Measurements from ENCODE around the gene USP13.
A peak's percentile ranks its signal among the peaks of the same experiment; 100 is the strongest.

The USP13 gene

GRCh38 chr3:179801856-179802255, 149.0 kb downstream of the USP13 start:
- DNase-seq: no peak

- no peak for DNase-seq
Measured at GRCh38 chr3:179806177-179806576, 153.3 kb downstream of the USP13 start.

- DNase-seq: no peak
Measured at GRCh38 chr3:179807588-179807987, 154.7 kb downstream of the USP13 start.

GRCh38 chr3:179809639-179810038, 156.8 kb downstream of the USP13 start:
- DNase-seq: no peak

- peak; percentile 19 to 21 for DNase-seq
Measured at GRCh38 chr3:179811321-179812095, 158.7 kb downstream of the USP13 start.

GRCh38 chr3:179812096-179812382, 159.2 kb downstream of the USP13 start:
- no peak for DNase-seq

- no peak for DNase-seq
Measured at GRCh38 chr3:179819379-179819778, 166.5 kb downstream of the USP13 start.

- DNase-seq: no peak
Measured at GRCh38 chr3:179822296-179822695, 169.5 kb downstream of the USP13 start.

GRCh38 chr3:179825527-179826246, 172.8 kb downstream of the USP13 start:
- no peak for DNase-seq

- DNase-seq: no peak
Measured at GRCh38 chr3:179826247-179826637, 173.4 kb downstream of the USP13 start.

- DNase-seq: no peak
Measured at GRCh38 chr3:179828738-179829137, 175.9 kb downstream of the USP13 start.

GRCh38 chr3:179829401-179829800, 176.6 kb downstream of the USP13 start:
- DNase-seq: no peak

GRCh38 chr3:179832333-179832854, 179.6 kb downstream of the USP13 start:
- no peak for DNase-seq

- no peak for DNase-seq
Measured at GRCh38 chr3:179833294-179833693, 180.5 kb downstream of the USP13 start.

- DNase-seq: no peak
Measured at GRCh38 chr3:179837374-179837773, 184.5 kb downstream of the USP13 start.

All from NCI-H1930 (cell line).